ENCODE results near the gene FGF14. TPM values are rescaled to one million over a fixed set of nuclear protein-coding genes. Genes with fewer than 3 reads are reported as not detected.
A peak's percentile ranks its signal among the peaks of the same experiment; 100 is the strongest.
"Not testable (repeated sequence)": the region's sequence is repeated elsewhere in the genome, so short reads cannot be mapped to it uniquely, and the experiment has no call there.

FGF14 gene
- total and polyA plus RNA-seq, 2 of the 4 experiments (the other 2 are of a cell fraction): under 0.01 TPM; not detected in 1

DNA sequence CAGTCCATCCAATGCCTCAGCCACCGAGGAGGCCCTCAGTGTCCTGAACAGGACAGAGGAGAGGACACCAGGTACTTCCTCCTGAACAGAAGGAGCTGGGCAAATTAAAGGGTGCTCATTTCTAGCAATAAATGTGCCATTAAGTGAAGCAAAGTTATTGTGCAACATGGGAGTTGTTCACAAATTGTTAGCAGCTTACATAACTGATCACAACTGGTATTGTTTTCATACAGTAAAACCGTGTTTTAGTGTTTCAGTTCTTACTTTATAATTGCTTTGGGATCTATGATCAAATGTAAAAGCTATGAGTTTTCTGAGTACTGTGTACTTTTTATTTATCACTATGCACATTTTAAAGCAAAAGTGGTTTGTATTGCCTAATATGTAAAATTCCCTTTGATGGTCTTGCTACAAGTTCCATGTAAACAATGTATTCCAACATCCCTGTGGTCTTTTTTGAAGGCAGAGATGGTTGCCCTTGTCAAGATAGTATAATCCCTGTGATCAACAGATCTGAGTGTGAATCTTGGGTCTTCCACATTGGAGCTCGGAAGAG is 263.1 kb downstream of the FGF14 start:
- POLR2A ChIA-PET (ENCODE audit: unreplicated experiment): no interaction called here
- in situ Hi-C loops (cut with MboI; ENCODE audit: low sequenced_read_pairs): loop anchor here (25.0 kb wide), 2 partner anchors 324 to 1001 kb away; no protein-coding TSS in a partner anchor
- no CpG with 5 or more reads among the region's 3 CpGs for WGBS, 2 experiments (ENCODE audit: extremely low coverage in 2 of 2, insufficient read length in 1 of 2)

GRCh38 chr13:102137904-102138303 is 263.9 kb downstream of the FGF14 start:
- H4K20me1 ChIP-seq (ENCODE audit: insufficient read depth, low read length); H3K18ac ChIP-seq (ENCODE audit: low read depth, low read length); H3K36me3 ChIP-seq (ENCODE audit: control insufficient read depth, insufficient read depth, low read length); H4K91ac ChIP-seq (ENCODE audit: insufficient read depth, low read depth, low read length); H2BK15ac ChIP-seq (ENCODE audit: low read depth, low read length); H3K9ac ChIP-seq (ENCODE audit: low read depth, low read length); dilution Hi-C loops (cut with HindIII; ENCODE audit: low sequenced_read_pairs, unreplicated experiment); H3K9me3 ChIP-seq (ENCODE audit: control insufficient read depth, insufficient read depth, low read length); H3K79me1 ChIP-seq (ENCODE audit: low read depth in 1 of 2, low read length in 2 of 2); H4K8ac ChIP-seq (ENCODE audit: low read depth in 2 of 2, low read length in 2 of 2); H3K14ac ChIP-seq (replicated peaks; ENCODE audit: low read depth, low read length); H3K27me3 ChIP-seq (ENCODE audit: control insufficient read depth, insufficient read depth, low read length); H3K4me2 ChIP-seq (ENCODE audit: low read depth, low read length); ATAC-seq (ENCODE audit: low read depth); H2AK9ac ChIP-seq (replicated peaks; ENCODE audit: low read depth, low read length, poor library complexity); H3K9me1 ChIP-seq (ENCODE audit: insufficient read depth, low read length); H3K56ac ChIP-seq (ENCODE audit: extremely low read depth, insufficient read depth, low read length); H3K4me1 ChIP-seq (ENCODE audit: control insufficient read depth, insufficient read depth, low read length); H2BK20ac ChIP-seq (ENCODE audit: low read depth, low read length); H2BK120ac ChIP-seq (ENCODE audit: low read depth, low read length); DNase-seq; H2AFZ ChIP-seq (replicated peaks; ENCODE audit: low read length, poor library complexity); POLR2A ChIA-PET (ENCODE audit: unreplicated experiment); H4K5ac ChIP-seq (ENCODE audit: low read depth, low read length); H3K4me3 ChIP-seq (ENCODE audit: insufficient read depth, low read depth, low read length); H3K27ac ChIP-seq (ENCODE audit: insufficient read depth, low read length); H3K4ac ChIP-seq (ENCODE audit: low read depth, low read length); BruUV-seq (replicated peaks); H2BK5ac ChIP-seq (ENCODE audit: low read depth, low read length, poor library complexity, severe bottlenecking); intact Hi-C loops (cut with micrococcal nuclease); H3K23ac ChIP-seq (ENCODE audit: low read depth, low read length); H2AK5ac ChIP-seq (ENCODE audit: low read depth, low read length): not testable (repeated sequence)
- 93% methylated on average over 2 of the region's 4 CpGs; no CpG with 5 or more reads in 1 of the 2 experiments for WGBS, 2 experiments (ENCODE audit: extremely low coverage in 2 of 2, insufficient read length in 1 of 2)
- in situ Hi-C loops (cut with MboI; ENCODE audit: low sequenced_read_pairs): loop anchor here (25.0 kb wide), 2 partner anchors 324 to 1001 kb away; no protein-coding TSS in a partner anchor
- CTCF ChIA-PET: interaction anchor here (1.2 kb wide), 1 partner anchor 418 kb away, joined by 3 read pairs; no protein-coding TSS in a partner anchor

More for the DNA sequence above, 263.1 kb downstream of the FGF14 start:
- Histone ChIP-seq H3K9me1 (ENCODE audit: insufficient read depth, low read length) (no peaks in the 10 kb centered on the region), H4K5ac (ENCODE audit: low read depth, low read length) (no peak overlapping the region), H2AK5ac (ENCODE audit: low read depth, low read length) (no peak overlapping the region), H3K18ac (ENCODE audit: low read depth, low read length) (no peak overlapping the region), H3K79me1 (ENCODE audit: low read depth in 1 of 2, low read length in 2 of 2) (no peaks in the 10 kb centered on the region), H4K20me1 (ENCODE audit: insufficient read depth, low read length) (no peaks in the 10 kb centered on the region), H3K4me3 (ENCODE audit: insufficient read depth, low read depth, low read length) (no peak overlapping the region), H3K4me1 (ENCODE audit: control insufficient read depth, insufficient read depth, low read length) (no peaks in the 10 kb centered on the region), H3K27ac (ENCODE audit: insufficient read depth, low read length) (no peak overlapping the region), H2AK9ac (replicated peaks; ENCODE audit: low read depth, low read length, poor library complexity) (no peak overlapping the region), H2BK15ac (ENCODE audit: low read depth, low read length) (no peak overlapping the region), H2BK5ac (ENCODE audit: low read depth, low read length, poor library complexity, severe bottlenecking) (no peak overlapping the region), H4K91ac (ENCODE audit: insufficient read depth, low read depth, low read length) (no peak overlapping the region), H3K14ac (replicated peaks; ENCODE audit: low read depth, low read length) (no peak overlapping the region), H3K36me3 (ENCODE audit: control insufficient read depth, insufficient read depth, low read length) (no peaks in the 10 kb centered on the region), H2BK20ac (ENCODE audit: low read depth, low read length) (no peak overlapping the region), H3K4me2 (ENCODE audit: low read depth, low read length) (no peak overlapping the region), H2AFZ (replicated peaks; ENCODE audit: low read length, poor library complexity) (no peak overlapping the region), H3K56ac (ENCODE audit: extremely low read depth, insufficient read depth, low read length) (no peak overlapping the region), H3K9me3 (ENCODE audit: control insufficient read depth, insufficient read depth, low read length) (no peaks in the 10 kb centered on the region), H4K8ac (ENCODE audit: low read depth in 2 of 2, low read length in 2 of 2) (no peak overlapping the region), H2BK120ac (ENCODE audit: low read depth, low read length) (no peak overlapping the region), H3K23ac (ENCODE audit: low read depth, low read length) (no peak overlapping the region), H3K9ac (ENCODE audit: low read depth, low read length) (no peak overlapping the region), H3K27me3 (ENCODE audit: control insufficient read depth, insufficient read depth, low read length) (no peaks in the 10 kb centered on the region), H3K4ac (ENCODE audit: low read depth, low read length) (no peak overlapping the region)
- intact Hi-C loops (cut with micrococcal nuclease) (no loop called here), dilution Hi-C loops (cut with HindIII; ENCODE audit: low sequenced_read_pairs, unreplicated experiment) (no loop called here)
- peak; percentile 51 for TF ChIP-seq CEBPB (IDR thresholded peaks at IDR 0.05; ENCODE audit: low read depth, low read length)
- TF ChIP-seq SMC3 (IDR thresholded peaks at IDR 0.05; ENCODE audit: low read depth, low read length): no peak
- no peak for TF ChIP-seq MXI1 (IDR thresholded peaks at IDR 0.05; ENCODE audit: borderline replicate concordance, low read depth, low read length)
- TF ChIP-seq MAZ (IDR thresholded peaks at IDR 0.05; ENCODE audit: borderline replicate concordance, low read depth, low read length): no peak
- CTCF ChIA-PET: interaction anchor here (1.2 kb wide), 1 partner anchor 417 kb away, joined by 3 read pairs; no protein-coding TSS in a partner anchor
- ATAC-seq (ENCODE audit: low read depth): no peak
- peak; percentile 10 for DNase-seq
- BruUV-seq (replicated peaks): no TSS peak

All from IMR-90 (cell line).